Stimulated activated CD4-positive, alpha-beta T cell treated with anti-CD3 and anti-CD28 coated beads, TNF-alpha, amount 100 ng/mL, for 24 hours (primary cell): ENCODE measurements around the gene DAPK2.

ENCODE experiments used
- DNase-seq, 3 experiments: peaks; one replicate each; pipeline ENCODE4 v3.0.0-alpha.2; 2020; ENCODE audit warnings: low read depth in 3 of 3

The DAPK2 gene

DNA sequence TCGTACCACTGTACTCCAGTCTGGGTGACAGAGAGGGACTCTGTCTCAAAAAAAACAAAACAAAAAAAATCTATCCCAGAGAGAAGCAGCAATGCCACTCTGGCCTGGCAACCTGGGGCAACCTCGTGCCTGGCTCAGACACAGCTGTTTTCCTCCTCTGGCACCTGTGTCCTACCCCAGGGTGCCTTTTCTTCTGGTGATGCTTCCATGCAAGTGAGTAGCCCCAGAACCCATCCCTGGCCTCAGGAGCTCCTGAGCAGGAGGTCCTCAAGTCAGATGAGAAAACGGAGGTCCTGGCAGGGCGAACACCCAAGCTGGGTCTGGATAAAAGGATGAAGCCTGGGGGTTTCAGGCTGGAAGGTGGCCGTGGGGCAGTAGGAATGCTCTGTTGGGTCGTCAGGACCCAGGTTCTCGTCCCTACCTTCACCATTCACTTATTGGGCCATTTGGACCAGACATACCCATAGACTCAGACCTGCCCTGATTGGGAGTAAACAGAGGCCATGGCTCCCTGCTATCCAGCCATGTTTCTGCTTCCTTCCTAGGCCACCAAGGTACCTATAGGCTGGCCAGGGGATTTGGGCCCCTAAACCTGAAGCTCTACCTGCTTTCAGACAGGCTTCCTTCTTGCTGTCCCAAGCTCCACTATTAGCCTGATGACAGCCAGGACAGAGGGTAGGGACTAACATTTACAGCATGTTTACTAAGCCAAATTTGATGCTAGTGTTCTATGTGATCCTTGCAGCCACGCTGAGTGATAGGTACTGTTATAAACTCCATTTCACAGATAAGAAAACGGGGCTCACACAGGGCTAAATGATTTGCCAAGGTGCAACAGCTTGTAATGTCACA, 102.2 kb downstream of the DAPK2 start:
- DNase-seq, result no peak

DNA sequence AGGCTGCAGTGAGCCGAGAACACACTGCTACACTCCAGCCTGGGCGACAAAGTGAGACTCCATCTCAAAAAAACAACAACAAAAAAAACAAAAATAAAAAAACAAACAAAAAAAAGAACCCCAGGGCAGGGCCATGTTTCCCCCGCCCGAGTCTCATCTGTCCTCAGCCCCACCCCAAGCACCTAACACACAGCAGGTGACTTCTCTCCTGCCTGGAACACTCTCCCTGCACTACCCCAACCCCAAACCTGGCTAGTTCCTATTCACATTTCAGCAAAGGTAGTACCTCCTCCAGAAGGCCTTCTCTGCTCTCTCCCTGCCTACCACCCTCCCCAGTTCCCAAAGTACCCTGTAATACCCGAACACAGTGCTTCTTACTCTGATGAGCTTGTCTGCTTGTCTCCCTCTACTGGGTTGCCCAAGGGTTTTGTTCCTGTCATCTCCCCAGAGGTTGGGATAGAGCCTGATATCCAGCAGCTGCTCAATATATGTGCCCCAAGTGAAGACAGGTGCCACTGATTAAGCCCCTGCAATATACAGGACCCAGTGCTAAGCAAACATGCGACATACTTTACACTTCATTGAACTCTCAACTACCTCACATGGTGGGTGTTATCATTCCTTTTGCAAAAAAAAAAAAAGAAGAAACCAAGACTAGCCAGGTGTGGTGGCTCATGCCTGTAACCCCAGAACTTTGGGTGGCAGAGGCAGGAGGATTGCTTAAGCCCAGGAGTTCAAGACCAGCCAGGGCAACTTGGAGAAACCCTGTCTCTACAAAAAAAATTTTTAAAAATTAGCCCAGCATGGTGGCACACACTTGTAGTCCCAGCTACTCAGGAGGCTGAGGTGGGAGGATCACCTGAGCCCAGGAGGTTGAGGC, 103.6 kb downstream of the DAPK2 start:
- no peak for DNase-seq

DNA sequence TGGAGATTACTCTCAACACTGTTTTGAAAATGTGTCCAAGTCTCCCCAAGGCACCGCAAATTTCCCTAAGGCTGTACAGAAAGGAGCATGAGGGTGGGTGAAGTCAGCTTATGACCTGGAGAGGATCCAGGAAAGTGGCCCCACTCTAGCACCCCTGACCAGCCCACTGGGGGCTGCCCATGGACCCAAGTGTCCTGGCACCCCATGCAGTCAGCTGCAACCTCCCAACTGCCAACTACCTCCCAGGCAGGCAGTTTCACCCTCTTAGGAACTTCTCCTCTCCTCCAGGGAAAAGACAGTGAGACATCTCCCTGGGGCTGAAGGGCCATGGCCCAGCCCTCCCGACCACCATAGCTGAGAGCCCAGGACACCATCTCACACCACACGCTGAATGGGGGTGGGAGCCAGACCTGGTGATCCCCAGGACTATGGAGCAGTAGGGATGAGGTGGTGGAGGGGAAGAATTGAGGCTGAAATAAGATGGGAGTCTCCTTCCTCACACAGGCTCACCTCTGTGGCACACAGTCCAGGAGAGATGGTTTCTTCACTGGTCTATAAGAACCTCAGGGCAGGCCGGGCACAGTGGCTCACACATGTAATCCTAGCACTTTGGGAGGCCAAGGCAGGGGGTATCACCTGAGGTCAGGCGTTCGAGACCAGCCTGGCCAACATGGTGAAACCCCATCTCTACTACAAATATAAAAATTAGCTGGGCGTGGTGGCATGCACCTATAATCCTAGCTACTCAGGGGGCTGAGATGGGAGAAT, 104.4 kb downstream of the DAPK2 start:
- DNase-seq, result no peak

DNA sequence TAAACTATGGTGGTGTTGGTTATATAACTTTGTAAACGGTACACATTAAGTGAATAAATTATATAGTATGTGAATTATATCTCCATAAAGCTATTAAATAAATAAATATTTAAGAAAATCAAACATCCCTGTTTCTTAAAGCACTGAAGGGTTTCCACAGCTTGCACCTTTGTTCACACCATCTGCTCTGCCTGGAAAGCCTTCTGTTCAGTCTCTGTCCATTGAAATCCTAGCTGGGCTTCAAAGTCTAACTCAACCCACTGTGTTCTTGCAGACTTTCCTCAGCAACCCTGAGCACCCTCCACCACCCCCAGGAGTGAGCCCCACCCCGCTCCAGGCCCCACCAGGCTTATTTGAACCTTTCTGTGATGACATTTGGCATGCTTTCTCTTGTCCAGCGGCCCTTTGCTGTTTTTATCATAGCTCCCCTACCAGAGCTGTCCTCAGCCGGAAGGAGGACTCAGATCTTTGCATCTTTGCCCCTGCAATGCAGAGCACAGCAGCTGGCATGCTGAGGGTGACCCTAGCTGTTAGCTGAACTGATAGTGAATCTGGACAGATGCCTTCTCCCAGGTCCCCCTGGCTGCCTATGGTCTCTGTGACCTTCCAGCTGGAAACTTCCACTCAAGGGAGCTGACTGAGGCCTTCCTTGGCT, 105.2 kb downstream of the DAPK2 start:
- DNase-seq, result no peak

DNA sequence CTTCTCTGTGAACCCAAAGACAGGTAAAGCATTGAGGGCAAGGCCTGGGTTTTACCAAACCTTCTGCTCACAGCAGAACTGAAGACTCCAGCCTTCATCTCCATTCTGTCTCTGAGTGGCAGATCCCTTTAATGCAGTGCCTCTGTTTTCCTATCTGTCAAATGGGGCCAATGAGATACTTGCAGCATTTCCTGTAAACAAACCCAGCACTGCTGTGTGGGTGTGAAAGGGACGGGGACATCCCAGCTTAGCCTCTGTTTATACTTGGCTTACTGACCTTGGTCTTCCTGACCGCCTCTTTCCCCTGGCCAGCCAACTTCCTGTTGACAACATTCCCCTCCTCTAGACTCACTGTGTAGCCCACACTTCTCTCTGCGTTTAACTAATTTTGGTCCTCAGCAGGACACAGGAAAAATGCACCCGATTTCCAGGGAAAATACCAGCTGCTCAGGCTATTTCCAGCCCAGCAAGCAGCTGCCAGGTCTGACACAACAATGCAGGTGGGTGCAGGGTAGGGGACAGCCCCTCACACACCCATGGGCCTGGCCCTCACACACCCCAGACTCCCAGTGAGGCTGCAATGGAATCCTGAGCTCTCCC, 106.7 kb downstream of the DAPK2 start:
- no peak for DNase-seq

DNA sequence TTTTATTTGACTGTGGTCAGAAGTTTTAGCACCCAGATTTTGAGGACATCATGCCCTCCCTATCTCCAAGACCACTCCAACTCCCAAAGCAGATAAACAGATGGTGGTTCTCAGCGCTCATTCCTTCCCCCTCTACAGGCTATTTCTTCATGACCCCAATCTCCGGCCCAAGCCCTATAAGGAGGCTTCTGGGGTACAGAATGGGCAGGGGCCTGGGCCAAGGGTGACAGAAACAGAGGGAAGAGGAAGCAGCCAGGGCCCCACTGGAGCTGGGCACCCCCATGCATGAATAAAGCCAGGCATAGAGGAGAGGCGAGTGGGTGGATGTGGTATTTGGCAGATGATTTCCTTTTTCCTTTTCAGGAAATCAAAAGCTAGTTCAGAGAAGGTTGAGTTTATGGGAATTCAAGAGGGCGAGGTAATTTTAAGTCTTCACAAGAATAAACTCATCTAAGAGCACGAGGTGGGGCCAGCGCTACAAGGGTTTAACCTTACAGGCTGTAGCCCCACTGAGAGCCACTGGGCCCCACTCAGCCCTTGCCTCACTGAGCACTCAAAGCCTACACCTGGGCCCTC, 107.7 kb downstream of the DAPK2 start:
- peak in 1 of 3 experiments; percentile 23 for DNase-seq

DNA sequence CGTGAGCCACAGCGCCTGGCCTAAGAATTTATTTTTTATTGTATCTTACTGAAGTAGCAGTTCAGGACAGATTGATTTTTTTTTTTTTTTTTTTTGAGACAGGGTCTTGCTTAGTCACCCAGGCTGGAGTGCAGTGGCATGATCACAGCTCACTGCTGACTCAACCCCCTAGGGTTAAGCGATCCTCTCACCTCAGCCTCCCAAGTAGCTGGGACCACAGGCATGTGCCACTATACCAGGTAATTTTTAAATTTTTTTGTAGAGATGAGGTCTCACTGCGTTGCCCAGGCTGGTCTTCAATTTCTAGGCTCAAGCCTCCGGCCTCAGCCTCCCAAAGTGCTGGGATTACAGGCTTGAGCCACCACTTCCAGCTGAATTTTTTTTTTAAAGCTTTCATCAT, 112.8 kb downstream of the DAPK2 start:
- DNase-seq, result no peak

DNA sequence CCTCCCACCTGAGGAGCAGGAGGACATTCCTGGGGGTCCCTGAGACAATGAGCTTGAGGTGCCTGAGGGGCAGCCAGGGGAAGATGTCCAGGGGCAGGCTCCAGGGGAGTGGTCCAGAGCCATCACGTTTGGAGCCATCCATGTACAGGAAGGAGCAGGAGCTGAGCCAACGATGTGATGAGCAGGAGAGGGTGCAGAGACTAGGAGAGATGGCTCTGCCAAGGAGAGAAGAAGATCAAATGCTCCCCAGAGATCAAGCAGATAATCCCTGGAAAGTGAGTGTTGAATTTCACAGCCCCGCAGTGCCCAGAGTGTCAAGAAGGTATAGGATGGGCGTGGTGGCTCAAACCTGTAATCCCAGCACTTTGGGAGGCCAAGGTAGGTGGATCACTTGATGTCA, 114.7 kb downstream of the DAPK2 start:
- DNase-seq, result no peak

DNA sequence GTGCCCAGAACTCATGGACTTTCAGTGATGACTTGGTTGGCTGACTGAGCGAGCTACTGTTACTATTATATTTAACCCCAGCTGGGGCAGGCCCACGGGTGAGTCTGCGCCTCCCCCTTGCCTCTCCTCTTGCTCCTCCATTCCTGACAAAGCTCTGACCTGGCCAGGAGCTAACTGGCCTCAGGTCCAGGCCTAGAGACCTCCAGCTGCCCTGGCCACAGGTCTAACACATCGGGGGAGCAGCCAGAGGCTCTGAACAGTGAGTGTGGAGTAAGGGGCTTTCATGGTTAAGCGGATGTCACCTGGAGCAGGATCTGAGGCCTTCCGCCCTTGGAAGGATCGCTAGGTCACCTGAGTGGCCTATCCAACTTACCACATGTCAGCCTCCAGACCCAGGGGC, 116.3 kb downstream of the DAPK2 start:
- no peak for DNase-seq

DNA sequence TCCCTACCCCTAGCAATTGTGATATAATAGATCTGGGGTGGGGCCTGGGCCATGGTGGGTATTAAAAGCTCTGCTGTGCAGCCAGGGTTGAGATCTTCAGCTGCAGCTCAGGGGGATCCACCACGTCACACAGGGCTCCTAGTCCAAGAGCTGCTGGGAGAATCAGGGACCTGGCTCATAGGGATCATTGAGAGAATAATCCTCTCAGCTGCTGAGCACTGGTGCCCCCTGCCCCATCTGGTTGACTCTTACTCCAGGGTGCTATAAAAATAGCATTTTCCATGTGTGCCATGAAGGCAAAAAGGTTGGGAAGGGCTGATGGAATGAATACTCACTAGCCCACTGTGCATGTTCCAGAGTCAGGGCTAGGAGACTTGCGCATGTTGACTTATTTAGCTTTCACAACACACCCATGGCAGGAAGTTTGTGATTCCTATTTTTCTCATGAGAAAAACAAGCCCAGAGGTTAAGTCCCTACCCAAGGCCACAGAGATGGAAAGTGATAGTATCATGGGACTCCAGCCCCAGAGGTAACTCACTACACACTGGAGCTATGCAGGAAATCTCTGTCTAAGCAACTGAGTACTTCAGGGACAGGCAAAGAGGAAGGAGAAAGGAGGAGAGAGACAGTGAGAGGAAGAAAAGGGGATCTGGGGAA, 118.0 kb downstream of the DAPK2 start:
- DNase-seq, result no peak

DNA sequence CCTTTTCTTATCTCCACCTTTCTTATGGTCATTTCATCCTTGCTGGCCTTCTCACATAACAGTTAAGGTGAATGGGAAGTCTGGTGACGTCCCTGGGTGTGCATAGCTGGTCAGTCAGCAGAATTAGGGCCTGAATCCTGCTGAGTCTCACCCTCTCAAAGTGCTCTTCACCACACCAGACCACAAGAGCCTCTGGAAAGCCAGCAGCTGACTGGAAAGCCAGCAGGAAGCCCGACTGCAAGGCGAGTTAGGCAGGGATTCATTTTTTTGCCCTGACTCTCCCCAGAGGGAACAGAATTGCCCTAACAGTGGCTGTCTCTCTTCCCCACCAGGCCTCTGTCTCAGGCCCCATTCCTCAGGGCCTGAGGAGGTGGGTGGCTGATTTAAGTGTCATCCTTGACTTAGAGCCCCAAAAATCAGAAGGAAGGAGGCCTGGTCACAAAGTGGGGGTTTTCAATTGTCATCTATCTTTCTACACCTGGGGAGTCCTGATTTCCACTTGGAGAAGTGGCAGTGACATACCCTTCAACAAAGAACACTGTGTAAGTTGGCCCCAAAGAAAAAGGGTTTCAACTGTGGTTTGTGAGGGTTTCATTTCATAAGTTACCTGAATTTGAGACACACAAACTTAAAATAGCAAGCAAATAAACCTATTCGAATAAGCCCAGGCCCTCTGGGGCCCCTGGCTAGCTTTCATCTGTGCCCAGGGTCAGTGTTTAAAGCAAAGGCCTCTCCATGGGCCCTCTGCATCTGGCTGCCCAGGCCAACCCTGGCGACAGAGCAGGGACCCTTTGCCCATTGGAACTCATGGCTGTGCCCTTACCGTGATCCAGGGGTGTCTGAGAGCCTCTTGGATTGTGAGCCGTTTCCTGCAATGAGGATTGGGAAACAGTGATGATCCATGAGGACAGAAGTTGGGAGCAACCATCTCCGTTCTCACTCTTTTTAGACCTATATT, 122.0 kb downstream of the DAPK2 start:
- no peak for DNase-seq

DNA sequence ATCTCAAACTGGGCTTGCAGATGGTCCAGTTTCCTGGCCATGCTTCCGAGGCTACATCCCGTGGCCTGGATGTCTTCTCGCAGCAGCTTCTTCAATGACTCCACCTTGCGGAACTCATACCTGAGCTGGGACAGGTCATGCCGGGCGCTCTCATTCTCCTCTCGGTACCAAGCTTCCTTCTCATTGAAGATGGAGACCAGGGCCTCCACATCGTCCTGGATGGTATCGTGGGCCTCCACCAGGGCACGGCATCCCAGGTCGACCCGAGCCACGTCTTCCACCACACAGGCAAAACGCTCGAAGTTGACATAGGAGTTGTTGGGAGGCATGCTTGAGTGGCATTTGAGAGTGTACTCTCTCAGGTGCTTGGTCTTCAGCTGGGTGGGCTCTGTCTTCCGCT, 123.4 kb downstream of the DAPK2 start:
- DNase-seq, result no peak

DNA sequence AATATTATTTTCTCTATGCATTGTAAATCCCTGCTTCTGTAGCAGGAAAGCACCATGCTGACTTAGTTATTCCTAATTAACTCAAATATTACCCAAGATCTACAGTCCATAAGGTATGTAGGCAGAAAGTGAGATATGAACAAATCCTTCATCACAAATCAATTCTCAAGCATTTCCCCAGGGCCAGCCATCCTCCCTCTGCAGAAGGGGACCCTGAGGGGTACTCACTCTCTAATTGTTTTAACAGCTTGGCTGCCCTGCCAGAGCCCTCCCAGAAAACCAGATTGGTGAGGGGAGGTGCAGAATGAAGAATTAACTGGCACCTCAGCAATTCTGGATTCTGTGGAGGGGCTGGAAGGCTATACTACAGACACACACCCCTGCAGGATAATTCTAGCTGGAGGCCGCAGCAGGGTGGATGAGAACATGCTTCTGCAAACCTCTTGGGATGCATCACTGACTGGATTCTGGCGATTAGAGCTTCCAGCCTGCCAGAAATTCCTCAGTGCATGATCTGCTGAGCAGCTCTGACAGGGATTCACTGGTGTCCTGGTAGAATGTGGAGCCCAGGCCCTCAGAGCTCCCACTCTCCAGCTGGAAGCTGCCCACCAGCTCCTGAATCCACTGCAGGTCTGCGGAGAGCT, 123.9 kb downstream of the DAPK2 start:
- DNase-seq, result no peak

DNA sequence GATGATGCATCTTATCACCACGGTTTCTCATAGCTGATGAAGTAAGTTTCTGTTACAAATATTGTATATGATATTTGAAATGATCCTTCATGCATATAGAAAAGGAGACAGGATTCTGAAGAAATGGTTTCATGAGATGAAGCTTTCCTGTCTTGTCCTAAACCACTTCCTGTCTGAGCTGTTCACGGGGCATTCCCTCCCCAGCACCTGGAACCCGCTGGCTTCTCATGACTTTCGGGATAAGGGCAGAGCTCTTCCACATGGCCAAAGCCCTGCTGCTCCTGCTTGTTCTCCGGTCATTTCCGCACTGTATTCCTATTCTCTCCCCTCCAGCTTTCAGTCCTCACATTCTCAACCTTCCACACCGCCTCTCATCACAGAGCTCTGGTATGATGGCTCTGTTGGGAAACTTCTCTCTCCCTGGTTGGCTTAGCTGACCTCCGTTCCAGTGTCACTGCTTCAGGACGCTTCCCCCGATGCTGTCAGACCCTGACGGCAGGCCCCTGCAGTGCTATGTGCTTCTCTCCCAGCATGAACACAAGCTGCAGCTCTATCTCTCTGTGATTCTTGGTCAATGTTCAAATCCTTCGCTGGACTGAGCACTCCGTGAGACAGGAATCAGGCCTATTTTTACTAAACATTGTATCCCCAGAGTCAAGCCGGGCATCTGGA, 125.6 kb downstream of the DAPK2 start:
- DNase-seq, result no peak

DNA sequence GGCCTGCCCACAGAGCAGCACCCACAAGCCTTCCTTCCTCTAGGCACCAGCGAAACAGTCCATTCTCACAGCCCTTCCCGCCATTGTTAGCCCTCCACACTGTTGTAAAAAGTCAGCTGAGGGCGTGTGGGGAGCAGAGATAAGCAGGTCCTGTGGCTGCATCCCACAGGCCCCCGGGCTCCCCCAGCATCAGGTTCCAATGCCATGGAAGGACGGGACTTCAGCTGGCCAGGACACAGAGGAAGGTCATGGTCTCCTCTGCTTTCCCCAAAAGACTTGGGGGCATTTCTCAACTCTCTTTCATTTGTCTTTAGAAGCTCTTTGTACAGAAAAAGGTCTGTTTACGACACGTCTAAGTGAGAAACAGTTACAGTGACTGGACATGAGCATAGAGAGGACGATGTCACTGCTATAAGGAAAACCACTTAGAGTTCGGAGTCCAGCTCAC, 127.4 kb downstream of the DAPK2 start:
- DNase-seq, result no peak

DNA sequence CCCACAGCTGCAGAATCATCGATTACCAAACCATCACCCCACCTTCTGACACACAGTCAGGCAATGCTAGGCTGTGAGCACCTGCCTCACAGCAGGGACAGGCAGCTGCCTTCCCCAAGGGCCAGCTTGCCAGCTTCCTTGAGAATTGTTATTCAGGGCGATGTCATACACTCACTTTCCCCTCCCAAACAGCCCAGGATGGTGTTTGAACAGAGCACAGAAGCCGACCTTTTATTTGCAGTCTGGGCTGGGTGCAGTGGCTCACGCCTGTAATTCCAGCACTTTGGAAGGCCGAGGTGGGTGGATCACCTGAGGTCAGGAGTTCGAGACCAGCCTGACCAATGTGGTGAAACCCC, 128.0 kb downstream of the DAPK2 start:
- no peak for DNase-seq

DNA sequence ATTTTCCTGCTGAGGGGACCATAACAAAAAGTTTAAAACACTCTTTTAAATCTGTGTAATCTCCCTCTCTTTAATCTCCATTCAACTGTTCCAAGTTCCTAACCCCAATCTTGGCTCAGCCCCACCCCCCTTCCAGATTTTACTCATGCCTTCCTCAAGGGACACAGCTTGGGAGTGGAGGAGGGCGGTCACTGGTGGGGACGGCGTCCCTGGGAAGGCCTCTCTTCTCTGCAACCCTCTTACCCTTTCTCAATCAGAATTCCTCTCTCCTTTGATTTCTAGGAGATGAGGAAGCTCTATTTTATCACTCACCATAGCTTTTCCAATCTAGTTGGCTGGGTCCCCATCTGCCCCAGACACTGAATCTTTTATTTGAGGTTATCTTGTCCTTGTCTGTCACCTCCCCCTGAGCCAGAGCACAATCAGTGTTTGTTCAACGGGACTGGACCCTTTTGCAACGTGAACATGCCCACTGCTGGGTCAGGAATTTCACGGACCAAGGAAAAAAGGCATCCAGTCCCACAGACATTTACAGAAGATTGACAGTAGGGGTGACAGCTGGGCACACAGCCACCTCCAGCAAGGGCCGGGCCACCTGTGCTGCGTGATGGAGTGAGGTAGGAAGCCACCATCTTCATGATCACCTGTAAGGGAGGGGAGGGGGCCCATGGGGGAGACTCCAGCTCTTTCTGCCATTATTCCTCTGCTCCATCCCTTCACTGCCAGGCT, 128.5 kb downstream of the DAPK2 start:
- no peak for DNase-seq
